RCC 7860 (cell line): ENCODE results near the gene KCNE1.
"Not testable (repeated sequence)": the region's sequence is repeated elsewhere in the genome, so short reads cannot be mapped to it uniquely, and the experiment has no call there.

Experiments used
- DNase-seq: peaks from one replicate; pipeline ENCODE4 v3.0.0-alpha.2; 2015; ENCODE audit warnings: low spot score
- FAIRE-seq: peaks from 2 replicates; lab custom pipeline; 2012; peaks lifted over from hg19 to GRCh38; lab: Jason Lieb, UNC

The KCNE1 gene

DNA sequence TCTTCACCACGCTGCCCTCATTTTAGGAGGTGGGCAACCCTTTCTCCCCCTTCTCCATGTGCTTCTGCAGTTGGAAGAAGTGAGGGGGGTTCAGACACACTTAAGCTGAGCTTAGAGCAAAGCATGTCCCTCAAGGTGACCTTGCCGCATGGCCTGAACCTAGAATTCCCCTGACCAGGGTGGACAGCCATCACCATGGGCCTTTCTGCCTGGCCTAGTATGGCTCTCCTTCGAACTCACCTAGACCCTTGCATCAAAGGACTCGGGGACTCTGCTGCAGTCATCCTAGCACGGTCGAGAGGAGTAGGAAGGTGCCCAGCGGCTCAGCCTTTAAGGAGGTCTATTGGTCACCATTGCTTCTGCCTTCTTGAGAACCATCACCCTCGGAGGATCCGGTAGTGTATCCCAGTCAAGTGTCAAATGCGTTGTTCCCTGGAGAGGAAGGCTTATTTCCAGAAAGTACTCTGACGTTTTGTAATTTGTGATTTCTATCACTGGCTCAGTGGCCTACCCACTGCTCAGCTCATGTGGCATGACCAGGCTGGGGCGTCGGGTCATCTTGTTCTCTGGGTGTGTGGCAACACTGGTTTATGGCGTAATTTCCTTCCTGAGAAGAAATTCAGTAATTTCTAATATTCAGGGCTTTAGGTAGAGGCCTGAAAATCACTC lies at the start of gene KCNE1:
KCNE1 (minus strand) TSS at position 424 of the 669 bp plus-strand sequence. CDS start 62,576 bp downstream, outside the sequence.
- FAIRE-seq (no peak), DNase-seq (no peak)

DNA sequence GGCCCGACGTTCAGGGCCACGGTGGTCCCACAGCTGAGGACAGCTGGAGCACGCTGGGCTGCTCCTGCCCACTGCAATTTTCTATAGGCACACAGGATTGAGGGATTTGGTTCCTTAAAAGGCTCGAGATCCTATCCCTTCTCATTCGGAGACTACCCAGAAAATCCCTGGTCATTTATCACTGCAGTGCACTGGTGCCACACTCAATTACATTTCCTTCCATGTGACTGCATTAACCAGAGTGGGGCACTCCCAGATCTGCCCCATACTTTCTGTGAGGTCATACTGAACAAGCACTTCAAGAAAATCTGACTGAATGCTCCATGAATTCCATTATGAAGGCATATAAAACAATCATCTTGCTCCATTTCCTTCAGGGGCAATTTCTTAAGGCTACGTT lies 49.8 kb upstream of the KCNE1 start:
- FAIRE-seq (no peak), DNase-seq (no peak)

DNA sequence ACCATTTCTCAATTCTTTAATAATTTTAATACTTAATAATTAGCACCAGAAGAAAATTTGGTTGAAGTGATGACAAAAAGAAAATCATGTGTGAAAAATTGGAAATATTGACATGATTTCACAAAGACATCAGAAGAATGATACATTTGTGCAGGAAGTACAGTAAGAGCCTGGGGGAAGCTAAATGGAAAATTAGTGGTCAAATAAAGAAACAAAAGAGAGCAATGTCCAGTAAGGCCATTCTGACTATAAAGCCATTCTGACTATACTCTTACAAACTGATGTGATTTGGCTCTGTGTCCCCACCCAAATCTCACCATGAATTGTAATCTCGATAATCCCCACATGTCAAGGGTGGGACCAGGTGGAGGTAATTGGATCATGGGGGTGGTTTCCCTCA lies 48.6 kb upstream of the KCNE1 start:
- DNase-seq = no peak
- no peak for FAIRE-seq

DNA sequence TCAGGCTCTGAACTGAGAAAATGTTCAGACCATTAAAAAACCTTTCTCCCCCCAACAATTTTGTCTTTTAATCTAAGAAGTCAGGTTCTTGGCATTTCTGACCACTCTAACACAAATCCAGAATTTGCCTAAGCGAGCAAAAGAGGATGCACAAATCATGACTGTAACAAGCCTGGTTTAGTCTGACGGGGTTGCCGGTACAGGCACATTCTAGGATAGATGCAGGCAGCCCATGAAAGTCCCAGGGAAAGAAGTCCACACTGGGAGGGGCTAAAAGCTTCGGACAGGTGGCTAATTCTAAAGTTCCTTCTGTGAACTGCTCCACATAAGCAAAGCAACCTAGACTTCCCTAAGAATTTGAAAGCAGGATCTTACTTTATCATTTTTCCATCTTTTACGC lies 48.0 kb upstream of the KCNE1 start:
- DNase-seq (no peak), FAIRE-seq (no peak)

DNA sequence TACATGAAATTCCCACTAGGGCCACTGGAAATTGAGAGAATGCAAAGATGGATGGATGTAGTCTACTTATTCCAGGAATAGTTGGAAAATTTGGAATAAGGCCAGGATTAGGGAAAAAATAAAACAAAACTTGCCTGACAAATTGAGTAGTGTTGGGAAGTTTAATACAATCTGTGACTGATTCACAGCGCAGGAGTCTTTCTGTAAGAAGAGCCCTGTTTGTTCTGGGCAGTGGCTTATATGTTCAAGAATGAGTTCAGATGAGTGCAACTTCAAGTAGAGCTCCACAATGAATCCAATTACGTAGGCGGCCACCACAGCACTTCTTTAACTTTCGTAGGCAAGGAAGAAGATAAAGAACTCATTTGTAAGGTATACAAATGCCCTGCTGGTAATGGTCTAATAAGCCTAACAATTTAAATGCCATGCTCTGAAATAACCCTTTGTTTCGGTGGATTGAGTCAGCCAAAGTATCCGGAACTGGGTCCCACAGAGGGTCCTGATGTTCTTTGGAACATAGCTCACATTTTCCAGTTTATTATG lies 47.1 kb upstream of the KCNE1 start:
- FAIRE-seq (no peak), DNase-seq (no peak)

DNA sequence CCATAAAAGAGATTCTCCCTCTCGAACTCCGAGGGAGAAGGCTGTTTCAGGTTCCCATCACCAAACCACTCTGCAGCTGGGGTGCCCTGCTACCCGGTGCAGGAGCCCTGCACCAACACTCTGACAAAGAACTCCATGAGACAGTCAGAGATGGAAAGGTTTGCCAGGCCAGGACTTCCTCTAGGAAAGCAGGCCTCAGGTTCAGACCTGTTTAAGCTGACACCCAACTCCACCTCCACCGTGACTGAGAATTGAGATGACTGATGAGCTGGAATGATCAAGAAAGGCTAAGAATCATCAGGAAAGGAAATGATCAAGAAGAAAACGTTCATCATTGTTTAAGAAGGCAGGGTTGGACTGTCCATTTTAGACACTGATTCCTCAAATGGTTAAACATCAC lies 46.2 kb upstream of the KCNE1 start:
- FAIRE-seq (no peak), DNase-seq (no peak)

DNA sequence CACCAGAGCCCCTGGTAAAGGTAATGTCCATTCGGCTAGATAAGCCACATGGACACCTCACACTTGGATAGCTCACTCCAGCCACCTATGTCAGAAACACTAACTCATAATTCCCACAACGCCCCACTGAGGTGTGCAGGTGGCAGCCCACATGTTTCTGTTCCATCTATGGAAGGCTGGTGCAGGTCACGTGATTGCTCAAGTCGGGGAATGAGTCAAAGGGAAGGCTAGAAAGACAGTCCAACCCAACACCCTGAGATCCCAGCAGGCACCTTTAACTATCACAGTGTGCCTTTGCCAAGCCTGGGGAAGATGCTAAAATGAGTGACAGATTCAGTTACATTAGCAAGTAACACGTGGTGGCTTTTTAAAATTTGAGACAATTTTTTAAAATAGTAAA lies 45.3 kb upstream of the KCNE1 start:
- FAIRE-seq (no peak), DNase-seq (no peak)

DNA sequence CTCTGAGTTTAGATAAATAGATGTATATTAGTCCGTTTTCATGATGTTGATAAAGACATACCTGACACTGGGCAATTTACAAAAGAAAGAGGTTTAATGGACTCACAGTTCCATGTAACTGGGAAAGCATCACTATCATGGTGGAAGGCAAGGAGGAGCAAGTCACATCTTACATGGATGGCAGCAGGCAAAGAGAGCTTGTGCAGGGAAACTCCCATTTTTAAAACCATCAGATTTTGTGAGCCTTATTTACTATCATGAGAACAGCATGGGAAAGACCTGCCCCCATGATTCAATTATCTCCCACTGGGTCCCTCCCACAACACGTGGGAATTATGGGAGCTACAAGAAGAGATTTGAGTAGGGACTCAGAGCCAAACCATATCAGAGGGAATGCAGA lies 42.7 kb upstream of the KCNE1 start:
- DNase-seq, FAIRE-seq: not testable (repeated sequence)

DNA sequence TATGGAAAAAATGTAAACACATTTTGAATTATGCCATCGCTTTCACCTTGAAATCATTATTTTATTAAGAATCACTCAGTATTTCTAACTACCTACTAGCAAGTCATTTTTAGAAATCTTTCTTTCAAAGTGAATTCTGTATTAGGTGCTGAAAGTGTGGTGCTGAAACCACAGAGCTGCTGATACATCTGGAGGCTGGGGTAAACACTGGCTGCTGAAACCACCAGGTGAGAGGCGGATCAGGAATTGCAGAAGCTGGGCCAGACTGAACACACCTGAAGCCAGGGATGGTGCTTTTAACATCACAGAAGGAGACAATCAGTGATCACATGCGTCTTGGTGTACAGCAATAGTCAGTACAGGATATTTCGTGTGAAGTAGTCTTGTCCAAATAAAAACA lies 42.2 kb upstream of the KCNE1 start:
- no peak for DNase-seq
- FAIRE-seq = no peak

DNA sequence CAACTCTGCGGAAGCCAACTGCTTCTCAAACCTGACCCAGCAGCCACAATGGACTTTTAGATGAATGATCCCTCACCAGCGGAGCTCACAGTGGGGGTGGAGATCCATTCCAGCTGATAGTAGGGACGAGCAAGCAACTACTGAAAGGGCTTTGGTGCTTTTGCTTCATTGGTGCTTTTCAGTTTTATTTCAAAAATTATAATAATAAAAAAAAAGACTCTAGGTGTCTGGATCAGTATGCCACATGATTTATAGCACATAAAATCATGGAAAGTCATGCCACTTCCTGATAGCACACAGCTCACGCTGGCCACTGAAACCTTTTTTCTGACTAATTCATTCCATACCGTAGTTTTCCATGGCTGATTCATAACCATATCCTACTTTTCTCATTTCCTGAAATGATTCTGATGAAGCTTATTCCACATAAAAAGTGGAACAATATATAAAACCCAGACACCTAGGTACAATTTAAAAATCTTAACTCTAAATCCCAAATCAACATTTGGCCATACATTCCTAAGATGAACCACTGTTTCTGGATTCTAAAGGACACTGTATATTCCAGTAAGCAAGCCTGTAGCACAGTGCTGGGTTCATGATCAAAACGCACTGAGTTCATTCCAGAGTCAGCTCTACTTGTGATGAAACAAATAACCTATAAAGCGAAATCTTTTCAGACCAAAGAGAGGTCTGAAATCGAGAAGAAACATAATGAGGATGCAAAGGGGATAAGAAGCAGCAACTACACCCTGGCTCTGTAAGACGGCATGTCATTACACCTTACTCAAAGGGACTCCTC lies 41.3 kb upstream of the KCNE1 start:
- peak; percentile 80 for DNase-seq
- peak; percentile 86 for FAIRE-seq

DNA sequence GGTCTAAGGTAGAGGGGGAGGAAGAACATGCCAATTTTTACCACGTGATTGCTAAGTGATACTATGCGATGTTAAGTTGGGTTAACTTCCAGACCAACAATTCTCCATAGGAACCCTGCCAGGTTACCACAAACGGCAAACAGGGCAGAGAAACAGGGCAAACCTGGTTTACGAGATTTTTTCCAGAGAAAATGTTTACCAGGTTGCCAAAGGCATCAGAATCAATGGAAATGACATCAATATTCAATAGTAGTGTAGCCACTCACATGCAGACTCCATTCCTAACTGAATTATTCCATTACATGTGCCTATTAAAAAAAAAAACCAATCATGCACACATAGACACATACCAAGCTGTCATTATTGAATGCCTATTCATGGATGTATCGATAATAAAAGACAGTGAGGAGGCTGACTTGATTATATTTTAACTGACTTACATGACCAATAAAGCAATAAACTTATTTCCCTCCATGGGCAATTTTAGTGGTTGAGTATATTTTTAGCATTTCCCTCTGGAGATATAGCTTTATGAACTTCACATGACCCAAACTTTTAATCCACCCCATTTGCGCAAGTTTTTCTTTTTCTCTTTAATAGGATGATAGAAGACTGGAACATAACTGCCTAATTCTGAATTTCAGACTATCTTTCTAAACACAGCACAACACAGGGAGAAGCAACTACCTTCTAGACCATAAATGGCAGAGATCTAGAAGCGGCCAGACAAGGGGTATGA lies 40.5 kb upstream of the KCNE1 start:
- DNase-seq (no peak), FAIRE-seq (no peak)

DNA sequence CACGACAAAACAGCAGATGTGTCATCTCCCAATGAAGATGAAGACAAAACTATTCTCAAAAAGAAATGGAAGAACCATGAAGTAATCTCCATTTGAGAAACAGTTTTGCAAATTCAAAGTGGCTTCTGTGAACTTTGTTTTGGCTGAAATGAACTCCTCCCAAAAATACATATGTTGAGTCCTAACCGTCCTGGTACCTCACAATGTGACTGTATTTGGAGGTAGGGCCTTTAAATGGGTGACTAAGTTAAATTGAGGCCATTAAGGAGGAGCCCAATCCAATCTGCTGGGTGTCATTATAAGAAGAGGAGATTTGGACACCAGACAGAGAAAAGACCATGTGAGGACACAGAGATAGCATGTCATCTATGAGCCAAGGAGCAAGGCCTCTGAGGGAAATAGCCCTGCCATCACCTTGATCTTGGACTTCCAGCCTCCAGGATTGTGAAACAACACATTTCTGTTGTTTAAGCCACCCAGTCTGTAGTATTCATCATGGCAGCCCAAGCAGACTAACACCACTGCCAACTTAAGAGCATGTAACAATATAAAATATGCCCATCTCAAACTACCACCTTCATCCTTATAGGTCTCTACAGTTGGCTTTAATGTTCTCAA lies 38.3 kb upstream of the KCNE1 start:
- DNase-seq (no peak), FAIRE-seq (no peak)

DNA sequence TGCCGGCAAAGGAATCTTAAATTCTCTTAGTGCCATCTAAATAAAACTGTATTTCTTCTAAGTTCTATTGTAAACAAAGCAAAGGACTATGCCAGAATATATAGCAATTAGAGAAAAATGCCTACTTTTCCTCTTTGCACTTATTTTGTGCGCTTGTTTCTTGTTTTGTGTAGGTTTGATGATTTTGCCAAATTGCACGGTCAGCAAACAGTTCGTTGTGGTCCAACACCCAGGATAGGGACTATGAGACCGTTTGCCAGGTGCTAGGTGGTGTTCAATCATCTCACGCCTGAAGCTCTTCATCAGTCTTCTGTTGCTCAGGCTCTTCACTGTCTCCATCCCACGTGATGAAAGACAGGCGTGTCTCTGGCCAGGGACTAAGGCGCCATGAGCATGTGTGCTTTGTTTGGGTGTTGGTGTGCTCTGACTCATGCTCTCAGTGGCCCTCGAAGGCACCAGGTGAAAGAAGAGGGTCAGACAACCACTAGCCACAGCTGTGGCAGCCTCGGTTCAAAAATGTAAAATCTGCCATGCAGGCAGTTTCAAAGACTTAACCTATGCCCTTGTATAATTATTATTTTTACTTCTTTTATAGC lies 36.9 kb upstream of the KCNE1 start:
- FAIRE-seq (no peak), DNase-seq (no peak)

DNA sequence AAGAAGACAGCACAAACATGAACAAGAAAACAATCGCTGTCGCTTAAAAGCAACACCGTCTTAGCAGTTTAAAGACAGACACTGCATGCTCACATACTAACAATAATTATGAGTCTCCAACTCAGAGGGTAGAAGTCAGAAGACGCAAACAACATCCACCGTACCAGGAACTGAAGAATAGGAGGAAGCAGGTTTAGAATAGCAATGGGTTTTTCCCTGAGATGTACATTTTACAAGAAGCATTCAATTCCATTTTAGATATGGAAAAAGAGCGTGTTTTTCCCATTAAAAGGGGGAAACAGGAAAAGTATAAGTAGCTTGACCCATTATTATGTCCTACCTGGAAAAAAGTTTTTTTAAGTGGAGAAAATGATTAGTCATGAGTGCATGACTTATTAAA lies 34.5 kb upstream of the KCNE1 start:
- DNase-seq = no peak

DNA sequence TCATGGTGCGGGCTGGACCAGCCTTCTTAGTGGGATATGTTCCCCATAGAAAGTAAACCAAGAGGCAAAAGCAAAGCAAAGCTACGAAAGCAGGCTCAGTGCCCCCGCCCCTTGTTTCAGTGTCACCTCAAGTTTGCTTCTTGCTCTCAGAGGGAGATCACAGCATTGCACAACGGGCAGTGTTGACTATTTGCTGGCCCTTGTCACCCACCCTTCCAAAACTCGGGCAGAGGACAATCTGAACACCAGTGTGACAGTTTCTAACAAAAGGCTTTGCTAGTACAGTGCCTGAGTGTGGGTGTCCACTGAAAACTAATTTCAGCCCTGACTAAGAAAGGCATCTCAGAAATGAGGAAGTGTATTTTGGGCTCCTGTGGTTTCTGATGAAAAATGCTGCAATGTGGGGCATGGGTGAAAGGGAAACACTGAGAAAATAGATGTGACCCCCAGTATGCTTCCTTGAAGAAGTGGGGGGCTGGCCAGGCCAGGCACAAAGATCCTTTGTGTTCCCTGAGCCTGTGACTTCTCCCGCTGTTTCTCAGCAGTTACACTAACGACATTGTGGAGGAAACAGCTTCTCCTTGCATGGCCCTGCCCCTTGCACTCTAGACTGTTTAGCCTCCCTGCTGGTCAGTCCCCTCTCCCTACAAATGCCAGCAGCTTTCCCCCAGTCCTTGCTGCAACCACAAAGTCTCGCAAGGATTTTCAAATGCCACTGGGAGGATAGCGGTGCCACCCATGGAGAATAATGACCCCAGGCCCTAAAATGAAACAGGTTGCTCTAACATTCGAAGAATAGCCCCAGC lies 33.3 kb upstream of the KCNE1 start:
- peak; percentile 41 for FAIRE-seq
- DNase-seq = peak; percentile 71

More for the DNA sequence above, 34.5 kb upstream of the KCNE1 start:
- FAIRE-seq = no peak

DNA sequence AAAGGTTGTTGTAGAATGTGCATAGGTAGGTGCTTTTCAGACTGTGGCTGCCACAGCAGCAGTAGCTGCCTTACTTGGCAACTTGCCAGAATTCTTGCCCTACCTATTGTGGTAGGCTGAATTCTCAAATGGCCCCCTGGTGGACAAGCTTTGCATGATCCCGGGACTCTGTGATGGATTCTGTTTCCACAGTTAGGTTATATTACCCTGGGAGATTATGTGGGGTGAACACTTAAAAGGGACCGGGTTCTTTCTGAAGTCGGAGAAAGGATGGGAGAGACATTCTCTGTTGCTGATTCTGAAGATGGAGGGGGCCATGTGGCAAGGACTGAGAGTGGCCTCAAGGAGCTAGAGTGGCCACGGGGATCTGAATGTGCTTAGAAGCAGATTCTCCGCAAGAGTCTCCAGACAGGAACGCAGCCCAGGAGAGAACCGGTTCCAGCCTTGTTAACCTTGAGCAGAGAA lies 32.1 kb upstream of the KCNE1 start:
- DNase-seq (peak; percentile 64), FAIRE-seq (no peak)

DNA sequence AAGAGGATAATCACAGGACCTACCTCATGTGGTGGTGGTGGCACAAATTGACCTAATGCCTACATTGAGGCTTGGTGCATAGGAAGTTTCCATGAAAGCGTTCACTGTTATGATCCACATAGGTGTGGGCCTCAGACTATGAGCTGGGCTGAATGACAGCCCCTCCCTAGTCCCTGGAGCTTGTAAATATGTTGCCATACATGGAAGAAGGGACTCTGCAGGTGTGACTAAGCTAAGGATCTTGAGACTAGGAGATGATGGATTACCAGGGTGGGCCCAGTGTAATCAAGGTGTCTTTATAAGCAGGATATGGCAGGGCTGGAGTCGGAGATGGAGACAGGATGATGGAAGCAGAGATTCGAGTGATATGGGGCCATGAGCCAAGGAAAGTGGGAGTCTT lies 31.0 kb upstream of the KCNE1 start:
- DNase-seq = no peak
- FAIRE-seq = no peak

DNA sequence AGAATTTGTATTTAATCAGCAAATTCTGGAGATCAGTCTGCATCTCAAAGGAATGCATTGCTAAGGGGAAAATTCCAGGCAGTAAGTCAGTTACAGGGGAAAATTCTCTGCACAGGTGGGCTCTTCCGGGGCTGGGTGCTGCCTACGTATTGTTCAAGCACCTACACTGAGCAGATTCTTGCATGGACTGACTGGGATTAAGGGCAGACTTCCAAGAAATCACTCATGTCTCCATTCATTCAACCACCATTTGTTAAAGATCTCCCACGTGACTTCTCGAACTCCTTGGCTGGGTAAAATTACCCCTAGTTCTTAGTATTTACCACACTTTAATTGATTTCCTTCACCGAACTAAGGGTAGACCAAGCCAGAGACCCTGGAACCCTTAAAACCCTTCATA lies 28.2 kb upstream of the KCNE1 start:
- no peak for FAIRE-seq
- no peak for DNase-seq

DNA sequence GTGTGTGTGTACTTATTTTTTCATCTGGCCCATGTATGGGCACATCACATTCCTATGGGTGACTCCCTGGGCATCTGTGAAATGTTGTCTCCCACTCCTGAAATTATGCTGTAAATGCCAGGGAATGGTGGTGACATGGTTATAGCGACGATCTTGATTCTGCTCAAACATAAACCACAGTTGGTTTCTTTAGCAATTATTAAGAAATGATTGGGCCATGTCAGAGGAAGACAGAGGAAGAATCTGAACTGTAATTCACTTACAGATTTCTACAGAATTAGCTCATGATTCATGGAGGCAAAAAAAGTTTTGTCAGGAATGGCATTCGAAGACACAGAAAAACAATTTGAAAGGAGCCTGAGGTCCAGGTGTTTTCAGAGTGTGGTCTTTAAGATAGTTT lies 25.8 kb upstream of the KCNE1 start:
- DNase-seq (no peak), FAIRE-seq (no peak)

DNA sequence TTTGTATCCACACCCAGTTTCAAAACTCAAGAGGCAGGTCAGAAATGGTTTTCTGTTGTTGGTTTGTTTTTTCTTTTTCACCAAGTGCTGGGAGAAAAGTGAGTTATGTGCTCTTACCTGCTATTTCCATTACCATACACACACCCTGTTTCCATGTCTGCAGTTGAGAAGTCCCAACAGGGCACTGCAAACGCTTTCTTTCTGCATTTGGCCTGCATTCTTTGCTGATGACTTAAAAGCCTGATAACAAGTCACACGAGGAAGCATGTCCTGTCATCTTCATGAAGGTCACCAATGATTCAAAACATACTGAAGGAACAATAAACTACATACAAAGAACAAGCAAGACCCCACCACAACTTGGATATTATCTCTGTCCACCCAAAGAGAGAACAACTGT lies 24.8 kb upstream of the KCNE1 start:
- FAIRE-seq (no peak), DNase-seq (peak; percentile 42)
